Testis (tissue), 3 donors: ENCODE results near the gene COL13A1. TPM values are rescaled to one million over a fixed set of nuclear protein-coding genes. Genes with fewer than 3 reads are reported as not detected.

ENCODE experiments used
- DNase-seq: peaks from one replicate; pipeline ENCODE4 v3.0.0-alpha.2; 2019
- H3K27ac ChIP-seq, 2 donors: fragments of 200-600 bp; sonication (generic); one replicate each; pipeline ENCODE4 v1.5.1; 2019
- H3K27me3 ChIP-seq: fragments of 200-600 bp; sonication (generic); one replicate; pipeline ENCODE4 v1.5.1; 2019
- H3K36me3 ChIP-seq: fragments of 200-600 bp; sonication (generic); one replicate; pipeline ENCODE4 v1.5.1; 2017; ENCODE audit warnings: low read depth; ENCODE audit errors: missing control alignments
- H3K4me1 ChIP-seq: fragments of 200-600 bp; sonication (generic); one replicate; pipeline ENCODE4 v1.5.1; 2019
- H3K4me3 ChIP-seq, 2 donors: fragments of 200-600 bp; sonication (generic); one replicate each; pipeline ENCODE4 v1.5.1; 2017 to 2019
- H3K9me3 ChIP-seq: fragments of 200-600 bp; sonication (generic); one replicate; pipeline ENCODE4 v1.5.1; 2017
- CTCF ChIP-seq, 3 experiments: fragments of 450-650 bp in 2 of 3; fragments of 200-600 bp in 1 of 3; sonication (generic) in 1 of 3; IDR thresholded peaks; one replicate each; pipeline ENCODE4 v1.5.1; 2016 to 2019; ENCODE audit warnings: antibody characterized with exemption in 3 of 3, mild to moderate bottlenecking in 2 of 3, moderate library complexity in 1 of 3
- POLR2A ChIP-seq: fragments of 450-650 bp; IDR thresholded peaks from one replicate; pipeline ENCODE4 v1.6.1; 2017; ENCODE audit warnings: antibody characterized with exemption, mild to moderate bottlenecking, moderate library complexity
- WGBS, 2 donors: methylation state at CpG; one replicate each; pipeline ENCODE4 v1.1.5; 2018; 5-methylcytosine and 5-hydroxymethylcytosine counted together
- intact Hi-C: fragments of 100-400 bp; cut with DNase I; formaldehyde crosslinking; loops from one replicate; pipeline ENCODE4 v1.15.1; 2023; ENCODE audit warnings: low total_unique reads
- polyA plus RNA-seq: library from polyadenylated mRNA; stranded (reverse); fragments of 350-450 nt; fragmentation: Illumina TruSeq; extraction: RNeasy Lipid Tissue Mini Kit (QIAGEN cat#74804); gene quantifications from one replicate; pipeline ENCODE4 v1.2.3, GENCODE V29; 2014; ENCODE audit warnings: low read depth, low replicate concordance; ENCODE audit not compliant: insufficient read depth
- total RNA-seq, 2 donors: library from RNA; depleted of rRNA; stranded (reverse); fragments of >200 nt; gene quantifications; one replicate each; pipeline ENCODE4 v1.2.3, GENCODE V29; 2016

The COL13A1 gene
- total and polyA plus RNA-seq, 3 donors from 2014 or later, result 0.94 to 2.5 (median 1.5) TPM

- no peaks in the 10 kb centered on the region for H3K9me3 ChIP-seq
- H3K27ac ChIP-seq, result no peak overlapping the region
- H3K36me3 ChIP-seq, result no peaks in the 10 kb centered on the region
- H3K4me1 ChIP-seq, result peaks cover 18% of the 10 kb centered on the region
- no peaks in the 10 kb centered on the region for H3K27me3 ChIP-seq
- intact Hi-C loops, result no loop called here
- TF ChIP-seq CTCF (IDR thresholded peaks at IDR 0.05), result no peak
- no peak for TF ChIP-seq POLR2A
- no peak overlapping the region for H3K4me3 ChIP-seq
- DNase-seq, result no peak
- 88% methylated on average over 4 of the region's 4 CpGs for WGBS, 2 donors
Measured at GRCh38 chr10:69907517-69907916, 105.8 kb downstream of the COL13A1 start.

- Histone ChIP-seq H3K27me3 (no peaks in the 10 kb centered on the region), H3K4me3 (no peak overlapping the region), H3K27ac (no peak overlapping the region), H3K4me1 (peaks cover 24% of the 10 kb centered on the region), H3K36me3 (no peaks in the 10 kb centered on the region), H3K9me3 (no peaks in the 10 kb centered on the region)
- 82 to 93% methylated on average over 6 of the region's 6 CpGs for WGBS, 2 donors
- no peak for DNase-seq
- intact Hi-C loops, result no loop called here
- TF ChIP-seq CTCF (IDR thresholded peaks at IDR 0.05) (no peak), POLR2A (no peak)
Measured at GRCh38 chr10:69908124-69908523, 106.4 kb downstream of the COL13A1 start.

DNA sequence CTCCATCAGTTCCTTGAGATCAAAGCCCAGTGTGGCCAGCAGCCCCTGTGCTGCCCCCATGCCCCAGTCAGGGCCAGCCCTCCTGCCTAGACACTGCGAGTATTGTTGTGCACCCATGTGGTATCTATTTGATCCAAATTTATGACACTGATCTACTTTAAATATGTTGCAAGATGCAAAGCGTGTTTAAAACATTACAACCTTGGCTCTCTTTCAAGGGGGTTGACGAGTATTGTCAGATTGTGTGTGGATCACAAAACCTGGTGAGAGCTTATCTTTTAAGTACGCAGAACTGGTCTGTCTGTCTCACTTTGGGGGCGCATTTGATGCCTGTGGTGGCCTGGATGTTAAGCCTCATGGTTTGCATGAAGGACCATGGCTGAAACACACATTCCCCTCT lies 108.9 kb downstream of the COL13A1 start:
- Histone ChIP-seq H3K4me3 (no peak overlapping the region), H3K9me3 (no peaks in the 10 kb centered on the region), H3K36me3 (no peaks in the 10 kb centered on the region), H3K4me1 (peaks cover 30% of the 10 kb centered on the region), H3K27ac (no peak overlapping the region), H3K27me3 (no peaks in the 10 kb centered on the region)
- intact Hi-C loops, result loop anchor here (10.0 kb wide), 1 partner anchor 266 kb away; no protein-coding TSS in a partner anchor
- TF ChIP-seq POLR2A, result no peak
- no peak for TF ChIP-seq CTCF (IDR thresholded peaks at IDR 0.05)
- WGBS, 2 donors, result 85 to 87% methylated on average over 5 of the region's 5 CpGs
- DNase-seq, result no peak

- peaks cover 30% of the 10 kb centered on the region for H3K4me1 ChIP-seq
- no peaks in the 10 kb centered on the region for H3K27me3 ChIP-seq
- WGBS, 2 donors, result 38 to 45% methylated on average over 16 to 18 of the region's 18 CpGs
- no peak overlapping the region for H3K4me3 ChIP-seq
- no peaks in the 10 kb centered on the region for H3K36me3 ChIP-seq
- no peak for TF ChIP-seq CTCF (IDR thresholded peaks at IDR 0.05)
- no peak for TF ChIP-seq POLR2A
- DNase-seq, result peak; percentile 67
- no peaks in the 10 kb centered on the region for H3K9me3 ChIP-seq
- peak overlapping the region in 1 of 2 donors; percentile 35 for H3K27ac ChIP-seq
- intact Hi-C loops, result loop anchor here (10.0 kb wide), 1 partner anchor 267 kb away; no protein-coding TSS in a partner anchor
Measured at GRCh38 chr10:69911613-69912528, 110.2 kb downstream of the COL13A1 start.
